Measurements from ENCODE around the gene MFSD12. TPM values are rescaled to one million over a fixed set of nuclear protein-coding genes. Genes with fewer than 3 reads are reported as not detected.
"Not testable (repeated sequence)": the region's sequence is repeated elsewhere in the genome, so short reads cannot be mapped to it uniquely, and the experiment has no call there.

MFSD12 gene
- total RNA-seq, 2 experiments from 2014 or later: 62.4 to 63.5 TPM

GRCh38 chr19:3585301-3586126, 28.1 kb upstream of the MFSD12 start, which contains the start of gene GIPC3:
Gene GIPC3, plus strand, starts transcription at chr19:3585478. Its CDS starts 120 bp downstream, at chr19:3585598.
- ChIA-PET CTCF (interaction anchor here (0.7 to 2.3 kb wide), 9 partner anchors 16 to 76 kb away, joined by 3 to 16 read pairs (median 5); no protein-coding TSS in a partner anchor), POLR2A (interaction anchor here (1.1 kb wide), 1 partner anchor 31 kb away, joined by 3 read pairs; no protein-coding TSS in a partner anchor)
- H3K27me3 Mint-ChIP-seq: no peaks in the 10 kb centered on the region
- DNase-seq (no peak), ATAC-seq (peak; percentile 20)
- H3K4me3 Mint-ChIP-seq: no peak within 1 kb of the TSS
- no peaks in the 10 kb centered on the region for H3K36me3 Mint-ChIP-seq (ENCODE audit: low read depth)
- no peak for TF ChIP-seq CTCF (IDR thresholded peaks at IDR 0.05)
- H3K4me1 Mint-ChIP-seq (ENCODE audit: low read depth): no peaks in the 10 kb centered on the region
- H3K9me3 Mint-ChIP-seq: no peaks in the 10 kb centered on the region
- intact Hi-C loops (cut with micrococcal nuclease): no loop called here
- no peak within 1 kb of the TSS for H3K27ac Mint-ChIP-seq

GRCh38 chr19:3584036-3584802, 26.8 kb upstream of the MFSD12 start:
- ChIA-PET POLR2A (interaction anchor here (1.3 kb wide), 1 partner anchor 17 kb away, joined by 3 read pairs; no protein-coding TSS in a partner anchor), CTCF (interaction anchor here (1.2 to 2.3 kb wide), 5 partner anchors 12 to 44 kb away, joined by 3 to 16 read pairs (median 5); no protein-coding TSS in a partner anchor)
- H3K36me3 Mint-ChIP-seq (ENCODE audit: low read depth); DNase-seq; H3K27me3 Mint-ChIP-seq; H3K4me3 Mint-ChIP-seq; H3K4me1 Mint-ChIP-seq (ENCODE audit: low read depth); intact Hi-C loops (cut with micrococcal nuclease); H3K27ac Mint-ChIP-seq; H3K9me3 Mint-ChIP-seq; ATAC-seq: not testable (repeated sequence)

GRCh38 chr19:3581792-3582191, 24.4 kb upstream of the MFSD12 start:
- CTCF ChIA-PET: interaction anchor here (0.7 to 1.4 kb wide), 3 partner anchors 37 to 143 kb away, joined by 3 read pairs; no protein-coding TSS in a partner anchor
- ATAC-seq; H3K27me3 Mint-ChIP-seq; H3K4me1 Mint-ChIP-seq (ENCODE audit: low read depth); H3K36me3 Mint-ChIP-seq (ENCODE audit: low read depth); H3K4me3 Mint-ChIP-seq; DNase-seq; H3K27ac Mint-ChIP-seq; POLR2A ChIA-PET; H3K9me3 Mint-ChIP-seq; intact Hi-C loops (cut with micrococcal nuclease): not testable (repeated sequence)

GRCh38 chr19:3580156-3580934, 23.0 kb upstream of the MFSD12 start:
- TF ChIP-seq CTCF (IDR thresholded peaks at IDR 0.05): no peak
- ChIA-PET CTCF (no interaction called here), POLR2A (interaction anchor here (0.6 kb wide), 1 partner anchor 370 kb away, joined by 3 read pairs; no protein-coding TSS in a partner anchor)
- Mint-ChIP-seq H3K27me3 (no peaks in the 10 kb centered on the region), H3K9me3 (no peaks in the 10 kb centered on the region), H3K27ac (no peak overlapping the region), H3K36me3 (ENCODE audit: low read depth) (peaks cover 4% of the 10 kb centered on the region), H3K4me1 (ENCODE audit: low read depth) (no peaks in the 10 kb centered on the region), H3K4me3 (no peak overlapping the region)
- DNase-seq: no peak
- intact Hi-C loops (cut with micrococcal nuclease): no loop called here
- ATAC-seq: no peak

- POLR2A ChIA-PET: no interaction called here
- H3K4me1 Mint-ChIP-seq (ENCODE audit: low read depth): peaks cover 4% of the 10 kb centered on the region
- no peaks in the 10 kb centered on the region for H3K27me3 Mint-ChIP-seq
- DNase-seq (no peak), ATAC-seq (no peak)
- intact Hi-C loops (cut with micrococcal nuclease): no loop called here
- no peak for TF ChIP-seq CTCF (IDR thresholded peaks at IDR 0.05)
- no peaks in the 10 kb centered on the region for H3K9me3 Mint-ChIP-seq
- CTCF ChIA-PET: interaction anchor here (1.1 kb wide), 1 partner anchor 8 kb away, joined by 4 read pairs; no protein-coding TSS in a partner anchor
- H3K36me3 Mint-ChIP-seq (ENCODE audit: low read depth): peaks cover 13% of the 10 kb centered on the region
- no peak overlapping the region for H3K27ac Mint-ChIP-seq
- H3K4me3 Mint-ChIP-seq: no peak overlapping the region
Observed at GRCh38 chr19:3578390-3578789, 21.0 kb upstream of the MFSD12 start.

All from activated CD8-positive, alpha-beta T cell treated with anti-CD3 and anti-CD28 coated beads for 36 hours (primary cell).